Caco-2 (cell line): ENCODE data around the gene SAG. TPM values are rescaled to one million over a fixed set of nuclear protein-coding genes. Genes with fewer than 3 reads are reported as not detected.
A peak's percentile ranks its signal among the peaks of the same experiment; 100 is the strongest.

Experiments used
- BruUV-seq: library from RNA; stranded (reverse); fragments of 400-500 nt; replicated peaks from 2 replicates; lab custom pipeline; 2021; lab: Mats Ljungman, UMichigan
- CTCF ChIA-PET: fragments of 300-600 bp; sonication (Branson Sonifier 250); formaldehyde crosslinking; loops from one replicate; lab custom pipeline; 2022; ENCODE audit warnings: antibody characterized with exemption; lab: Charles Lee
- POLR2A ChIA-PET: fragments of 300-600 bp; sonication (Branson Sonifier 250); formaldehyde crosslinking; loops from one replicate; lab custom pipeline; 2022; ENCODE audit warnings: antibody characterized with exemption; lab: Charles Lee
- DNase-seq, 2 experiments: peaks; one replicate each; pipeline versions ENCODE4 v3.0.0 to v3.0.0-alpha.2; 2020 to 2022
- H3K27me3 ChIP-seq: replicated peaks from 2 replicates; pipeline ENCODE4 v1.6.0; 2011; ENCODE audit warnings: low read length; ENCODE audit not compliant: control insufficient read depth, insufficient read depth
- H3K36me3 ChIP-seq: 2 replicates; pipeline ENCODE4 v1.5.1; 2011; ENCODE audit warnings: low read length; ENCODE audit not compliant: control insufficient read depth, insufficient read depth
- H3K4me1 ChIP-seq: fragments of 250-450 bp; sonication (Bioruptor Pico); 2 replicates; pipeline ENCODE4 v1.5.1; 2020; ENCODE audit warnings: mild to moderate bottlenecking
- H3K4me3 ChIP-seq: 2 replicates; pipeline ENCODE4 v1.5.1; 2011; ENCODE audit warnings: low read depth, mild to moderate bottlenecking, control low read depth, low read length
- H3K9me3 ChIP-seq: fragments of 250-450 bp; sonication (Bioruptor Pico); 2 replicates; pipeline ENCODE4 v1.5.1; 2020; ENCODE audit warnings: mild to moderate bottlenecking, moderate library complexity
- H3K27ac Mint-ChIP-seq: one replicate; pipeline ENCODE4 v1.8.0; 2022; ENCODE audit warnings: mixed read lengths; ENCODE audit not compliant: unreplicated experiment
- H3K27me3 Mint-ChIP-seq: one replicate; pipeline ENCODE4 v1.8.0; 2022; ENCODE audit warnings: mixed read lengths; ENCODE audit not compliant: insufficient read depth, unreplicated experiment
- H3K36me3 Mint-ChIP-seq: one replicate; pipeline ENCODE4 v1.8.0; 2022; ENCODE audit warnings: mild to moderate bottlenecking, mixed read lengths; ENCODE audit not compliant: insufficient read depth, unreplicated experiment
- H3K4me1 Mint-ChIP-seq: one replicate; pipeline ENCODE4 v1.8.0; 2022; ENCODE audit warnings: low read depth, mixed read lengths; ENCODE audit not compliant: unreplicated experiment
- H3K4me3 Mint-ChIP-seq: one replicate; pipeline ENCODE4 v1.8.0; 2022; ENCODE audit warnings: mild to moderate bottlenecking, moderate library complexity, mixed read lengths; ENCODE audit not compliant: unreplicated experiment
- H3K9me3 Mint-ChIP-seq: one replicate; pipeline ENCODE4 v1.8.0; 2022; ENCODE audit warnings: mixed read lengths; ENCODE audit not compliant: unreplicated experiment
- CTCF ChIP-seq, 2 experiments: fragments of 200-600 bp in 1 of 2; IDR thresholded peaks; 1 replicate in 1 of 2; 2 replicates in 1 of 2; pipeline versions ENCODE4 v1.5.1 to v1.8.0; 2011 to 2022; ENCODE audit warnings: antibody characterized with exemption in 1 of 2, control low read depth in 1 of 2, inconsistent platforms in 1 of 2, low read depth in 1 of 2, low read length in 1 of 2, mild to moderate bottlenecking in 1 of 2, moderate library complexity in 1 of 2; ENCODE audit not compliant: insufficient read depth in 1 of 2, severe bottlenecking in 1 of 2, unreplicated experiment in 1 of 2
- intact Hi-C: fragments of 100-400 bp; cut with micrococcal nuclease; formaldehyde crosslinking; loops from one replicate; pipeline ENCODE4 v1.10.0; 2022; ENCODE audit not compliant: unreplicated experiment
- total RNA-seq: library from RNA; stranded (reverse); gene quantifications from 2 replicates; pipeline ENCODE4 v1.2.3, GENCODE V29; 2022

SAG gene
- total RNA-seq, 1 experiment from 2014 or later, result not detected

DNA sequence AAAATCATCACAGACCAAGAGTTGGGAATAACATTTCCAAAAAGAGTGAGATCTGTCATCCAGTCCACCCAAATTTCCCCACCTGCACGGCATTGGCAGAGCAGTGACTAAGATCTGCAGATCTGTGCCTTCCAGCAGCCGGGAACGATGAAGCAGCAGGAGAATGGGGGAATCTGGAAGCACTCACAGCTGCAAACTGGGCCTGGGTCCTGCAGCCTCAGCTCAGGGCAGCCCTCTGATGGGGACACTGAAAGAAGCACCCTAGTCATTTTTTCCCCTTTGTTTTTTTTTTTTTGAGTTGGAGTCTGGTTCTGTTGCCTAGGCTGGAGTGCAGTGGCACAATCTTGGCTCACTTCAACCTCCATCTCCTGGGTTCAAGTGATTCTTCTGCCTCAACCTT is 4.4 kb upstream of the SAG start:
- no peaks in the 10 kb centered on the region for H3K9me3 ChIP-seq
- Mint-ChIP-seq H3K27me3 (no peaks in the 10 kb centered on the region), H3K4me1 (peaks cover 5% of the 10 kb centered on the region), H3K27ac (no peak overlapping the region), H3K36me3 (no peaks in the 10 kb centered on the region), H3K4me3 (no peak overlapping the region), H3K9me3 (no peaks in the 10 kb centered on the region)
- no peaks in the 10 kb centered on the region for H3K36me3 ChIP-seq
- ChIA-PET POLR2A (no interaction called here), CTCF (interaction anchor here (0.7 kb wide), 1 partner anchor 25 kb away, joined by 3 read pairs; no protein-coding TSS in a partner anchor)
- no TSS peak for BruUV-seq
- intact Hi-C loops, result no loop called here
- peak in 1 of 2 experiments; percentile 24 for TF ChIP-seq CTCF (IDR thresholded peaks at IDR 0.05; ENCODE audit: insufficient read depth in 1 of 2, low read depth in 1 of 2, low read length in 1 of 2, severe bottlenecking in 1 of 2, unreplicated experiment in 1 of 2)
- no peak overlapping the region for H3K4me3 ChIP-seq
- peak in 1 of 2 experiments; percentile 9 for DNase-seq
- H3K4me1 ChIP-seq, result 0 out of 2 replicates have a peak, but pooled peaks cover 3% of the 10 kb centered on the region
- H3K27me3 ChIP-seq, result no peaks in the 10 kb centered on the region

GRCh38 chr2:233311241-233311926 is 3.8 kb downstream of the SAG start:
- Histone ChIP-seq H3K36me3 (no peaks in the 10 kb centered on the region), H3K9me3 (no peaks in the 10 kb centered on the region), H3K4me1 (no peaks in the 10 kb centered on the region), H3K27me3 (no peaks in the 10 kb centered on the region), H3K4me3 (no peak overlapping the region)
- ChIA-PET POLR2A (no interaction called here), CTCF (no interaction called here)
- Mint-ChIP-seq H3K4me1 (peaks cover 6% of the 10 kb centered on the region), H3K36me3 (no peaks in the 10 kb centered on the region), H3K9me3 (no peaks in the 10 kb centered on the region), H3K4me3 (no peak overlapping the region), H3K27ac (no peak overlapping the region), H3K27me3 (no peaks in the 10 kb centered on the region)
- intact Hi-C loops, result no loop called here
- no peak for TF ChIP-seq CTCF (IDR thresholded peaks at IDR 0.05; ENCODE audit: insufficient read depth in 1 of 2, low read depth in 1 of 2, low read length in 1 of 2, severe bottlenecking in 1 of 2, unreplicated experiment in 1 of 2)
- BruUV-seq, result no TSS peak
- DNase-seq, result no peak

GRCh38 chr2:233312874-233313273 is 5.3 kb downstream of the SAG start:
- Histone ChIP-seq H3K4me1 (no peaks in the 10 kb centered on the region), H3K36me3 (no peaks in the 10 kb centered on the region), H3K27me3 (no peaks in the 10 kb centered on the region), H3K9me3 (no peaks in the 10 kb centered on the region), H3K4me3 (no peak overlapping the region)
- H3K9me3 Mint-ChIP-seq, result no peaks in the 10 kb centered on the region
- H3K27me3 Mint-ChIP-seq, result no peaks in the 10 kb centered on the region
- no peak overlapping the region for H3K27ac Mint-ChIP-seq
- no TSS peak for BruUV-seq
- H3K36me3 Mint-ChIP-seq, result no peaks in the 10 kb centered on the region
- TF ChIP-seq CTCF (IDR thresholded peaks at IDR 0.05; ENCODE audit: insufficient read depth in 1 of 2, low read depth in 1 of 2, low read length in 1 of 2, severe bottlenecking in 1 of 2, unreplicated experiment in 1 of 2), result no peak
- intact Hi-C loops, result no loop called here
- DNase-seq, result no peak
- H3K4me3 Mint-ChIP-seq, result no peak overlapping the region
- CTCF ChIA-PET, result no interaction called here
- POLR2A ChIA-PET, result no interaction called here
- H3K4me1 Mint-ChIP-seq, result peaks cover 6% of the 10 kb centered on the region
